H9 (cell line): ENCODE data around the gene CDC26. TPM values are rescaled to one million over a fixed set of nuclear protein-coding genes. Genes with fewer than 3 reads are reported as not detected.

Experiments used
- DNase-seq: peaks from one replicate; pipeline ENCODE4 v3.0.0-alpha.2; 2017
- H2AFZ ChIP-seq: one replicate; pipeline ENCODE4 v1.6.1; 2013; ENCODE audit warnings: mild to moderate bottlenecking, low read length, control low read depth, moderate library complexity
- H2AK5ac ChIP-seq: 2 replicates; pipeline ENCODE4 v1.6.1; 2013; ENCODE audit warnings: low read length, control low read depth, mixed read lengths; ENCODE audit not compliant: insufficient read length
- H2BK120ac ChIP-seq: one replicate; pipeline ENCODE4 v1.6.1; 2013; ENCODE audit warnings: low read depth, mild to moderate bottlenecking, low read length, control low read depth, inconsistent platforms; ENCODE audit not compliant: poor library complexity, severe bottlenecking
- H2BK12ac ChIP-seq: 2 replicates; pipeline ENCODE4 v1.6.1; 2013; ENCODE audit warnings: low read length, control low read depth, mixed read lengths, low read depth; ENCODE audit not compliant: insufficient read length
- H2BK15ac ChIP-seq: 2 replicates; pipeline ENCODE4 v1.6.1; 2013; ENCODE audit warnings: low read depth, low read length, control low read depth
- H2BK20ac ChIP-seq: one replicate; pipeline ENCODE4 v1.6.1; 2013; ENCODE audit warnings: low read depth, mild to moderate bottlenecking, low read length, control low read depth, inconsistent platforms; ENCODE audit not compliant: poor library complexity, severe bottlenecking
- H2BK5ac ChIP-seq: 2 replicates; pipeline ENCODE4 v1.6.1; 2013; ENCODE audit warnings: low read length, control low read depth, mixed read lengths; ENCODE audit not compliant: insufficient read length
- H3K14ac ChIP-seq: 2 replicates; pipeline ENCODE4 v1.6.1; 2013; ENCODE audit warnings: low read length, control low read depth; ENCODE audit not compliant: insufficient read depth
- H3K18ac ChIP-seq: 2 replicates; pipeline ENCODE4 v1.6.1; 2013; ENCODE audit warnings: low read depth, mild to moderate bottlenecking, mixed read lengths, low read length, control low read depth; ENCODE audit not compliant: insufficient read length
- H3K23ac ChIP-seq: 2 replicates; pipeline ENCODE4 v1.6.1; 2013; ENCODE audit warnings: low read length, control low read depth, mixed read lengths, low read depth; ENCODE audit not compliant: insufficient read length
- H3K23me2 ChIP-seq: 2 replicates; pipeline ENCODE4 v1.6.1; 2013; ENCODE audit warnings: low read depth, mild to moderate bottlenecking, mixed read lengths, low read length, control low read depth; ENCODE audit not compliant: insufficient read length, poor library complexity, severe bottlenecking
- H3K27ac ChIP-seq: 2 replicates; pipeline ENCODE4 v1.5.1; 2013; ENCODE audit warnings: low read length, control low read depth, mixed read lengths, low read depth; ENCODE audit not compliant: insufficient read length
- H3K27me3 ChIP-seq: 2 replicates; pipeline ENCODE4 v1.6.1; 2013; ENCODE audit warnings: low read length, control low read depth, inconsistent platforms; ENCODE audit not compliant: insufficient read depth
- H3K4ac ChIP-seq: 2 replicates; pipeline ENCODE4 v1.6.1; 2013; ENCODE audit warnings: low read depth, mild to moderate bottlenecking, control low read depth, inconsistent platforms, low read length, moderate library complexity
- H3K4me1 ChIP-seq: 2 replicates; pipeline ENCODE4 v1.6.1; 2013; ENCODE audit warnings: low read length, control low read depth, inconsistent platforms; ENCODE audit not compliant: insufficient read depth
- H3K4me2 ChIP-seq: 2 replicates; pipeline ENCODE4 v1.6.1; 2013; ENCODE audit warnings: low read length, control low read depth, mixed read lengths; ENCODE audit not compliant: insufficient read length, insufficient read depth
- H3K56ac ChIP-seq: 2 replicates; pipeline ENCODE4 v1.6.1; 2013; ENCODE audit warnings: low read depth, mild to moderate bottlenecking, mixed read lengths, low read length, control low read depth; ENCODE audit not compliant: insufficient read length
- H3K79me1 ChIP-seq: 2 replicates; pipeline ENCODE4 v1.6.1; 2013; ENCODE audit warnings: low read depth, mild to moderate bottlenecking, moderate library complexity, low read length, control low read depth, inconsistent platforms; ENCODE audit not compliant: insufficient read depth, poor library complexity, severe bottlenecking
- H3K79me2 ChIP-seq: 2 replicates; pipeline ENCODE4 v1.6.1; 2013; ENCODE audit warnings: low read length, control low read depth, inconsistent platforms; ENCODE audit not compliant: insufficient read depth
- H3K9ac ChIP-seq: 2 replicates; pipeline ENCODE4 v1.6.1; 2013; ENCODE audit warnings: low read length, control low read depth, mixed read lengths; ENCODE audit not compliant: insufficient read length; ENCODE audit errors: extremely low read depth
- H3K9me3 ChIP-seq: one replicate; pipeline ENCODE4 v1.6.1; 2013; ENCODE audit warnings: low read depth, low read length, inconsistent platforms; ENCODE audit not compliant: control insufficient read depth
- H3T11ph ChIP-seq: one replicate; pipeline ENCODE4 v1.6.1; 2013; ENCODE audit warnings: mild to moderate bottlenecking, low read length, control low read depth, inconsistent platforms
- H4K20me1 ChIP-seq: one replicate; pipeline ENCODE4 v1.6.1; 2013; ENCODE audit not compliant: control insufficient read depth, insufficient read length, insufficient read depth
- H4K5ac ChIP-seq: 2 replicates; pipeline ENCODE4 v1.6.1; 2013; ENCODE audit warnings: low read depth, mild to moderate bottlenecking, mixed read lengths, low read length, control low read depth; ENCODE audit not compliant: insufficient read length
- H4K8ac ChIP-seq: replicated peaks from 2 replicates; pipeline ENCODE4 v1.6.1; 2013; ENCODE audit warnings: low read length, control low read depth, mixed read lengths, low read depth; ENCODE audit not compliant: insufficient read length
- H4K91ac ChIP-seq: 2 replicates; pipeline ENCODE4 v1.6.1; 2013; ENCODE audit warnings: low read depth, mild to moderate bottlenecking, moderate library complexity, mixed read lengths, low read length, control low read depth; ENCODE audit not compliant: insufficient read length
- H3K27ac Mint-ChIP-seq, 3 experiments: 2 replicates in 2 of 3; 3 replicates in 1 of 3; pipeline ENCODE4 v1.8.0; 2020 to 2021; ENCODE audit warnings: mixed read lengths in 3 of 3, mild to moderate bottlenecking in 1 of 3, moderate library complexity in 1 of 3
- H3K27me3 Mint-ChIP-seq: 2 replicates; pipeline ENCODE4 v1.8.0; 2021; ENCODE audit warnings: low read depth, mild to moderate bottlenecking, moderate library complexity, mixed read lengths
- H3K36me3 Mint-ChIP-seq, 3 experiments: 2 replicates in 2 of 3; 3 replicates in 1 of 3; pipeline ENCODE4 v1.8.0; 2020 to 2021; ENCODE audit warnings: low read depth in 3 of 3, mixed read lengths in 3 of 3; ENCODE audit not compliant: insufficient read depth in 1 of 3
- H3K4me1 Mint-ChIP-seq, 2 experiments: 2 replicates each; pipeline ENCODE4 v1.8.0; 2020; ENCODE audit warnings: mixed read lengths in 2 of 2
- H3K4me3 Mint-ChIP-seq, 2 experiments: 2 replicates in 1 of 2; 3 replicates in 1 of 2; pipeline ENCODE4 v1.8.0; 2020 to 2021; ENCODE audit warnings: mild to moderate bottlenecking in 2 of 2, mixed read lengths in 2 of 2, moderate library complexity in 1 of 2
- H3K9me3 Mint-ChIP-seq, 2 experiments: 2 replicates in 1 of 2; 3 replicates in 1 of 2; pipeline ENCODE4 v1.8.0; 2020; ENCODE audit warnings: mild to moderate bottlenecking in 2 of 2, mixed read lengths in 2 of 2, moderate library complexity in 1 of 2
- CTCF ChIP-seq: fragments of 200-600 bp; sonication (generic); conservative IDR thresholded peaks from 3 replicates; pipeline ENCODE4 v1.8.0; 2021; ENCODE audit warnings: antibody characterized with exemption, mild to moderate bottlenecking
- WGBS: extraction: QIAGEN DNeasy Blood & Tissue Kit; methylation state at CpG from one replicate; pipeline ENCODE4 v1.1.7; 2013; ENCODE audit warnings: missing lambda C conversion rate, low lambda C conversion rate, mixed read lengths; ENCODE audit not compliant: insufficient read length; ENCODE audit errors: extremely low coverage; 5-methylcytosine and 5-hydroxymethylcytosine counted together
- total RNA-seq: library from RNA; stranded (reverse); gene quantifications from 2 replicates; pipeline ENCODE4 v1.2.1, GENCODE V29; 2021

Gene CDC26
- total RNA-seq, 1 experiment from 2014 or later, result 38.6 TPM

DNA sequence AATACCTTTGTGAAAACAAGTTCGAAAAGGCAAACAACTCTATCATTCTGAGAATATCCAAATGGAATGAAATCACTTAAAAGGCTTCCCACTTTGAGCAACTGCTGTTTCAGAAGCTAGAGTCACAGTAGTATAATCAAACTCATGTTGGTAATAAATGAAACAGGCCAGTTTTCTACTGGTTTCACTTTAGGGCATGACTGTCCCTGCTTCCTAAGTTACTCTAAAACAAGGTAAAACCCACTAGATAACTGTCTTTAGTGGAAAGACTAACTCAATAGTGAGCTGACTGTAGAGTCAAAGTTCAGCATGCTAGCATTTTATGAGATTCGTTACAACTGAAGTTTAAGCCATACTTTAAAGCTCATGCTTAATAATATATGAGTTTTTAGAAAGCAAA, 6.0 kb downstream of the CDC26 start:
- no peak for TF ChIP-seq CTCF
- no CpG with 5 or more reads among the region's 2 CpGs for WGBS
- no peaks in the 10 kb centered on the region for H4K20me1 ChIP-seq

More for the DNA sequence above, 6.0 kb downstream of the CDC26 start:
- peaks cover 4 to 5% of the 10 kb centered on the region in 2 experiments for H3K4me1 Mint-ChIP-seq
- H3K23ac ChIP-seq, result no peak overlapping the region
- no peak for DNase-seq
- no peaks in the 10 kb centered on the region for H3K27me3 Mint-ChIP-seq
- H2BK5ac ChIP-seq, result no peak overlapping the region
- no peaks in the 10 kb centered on the region for H3K4me1 ChIP-seq
- no peak overlapping the region for H3K14ac ChIP-seq
- no peak overlapping the region for H2BK15ac ChIP-seq
- no peak overlapping the region for H3K4ac ChIP-seq
- H3K27ac ChIP-seq, result no peak overlapping the region
- no peak overlapping the region for H3K4me2 ChIP-seq
- no peak overlapping the region for H2AFZ ChIP-seq
- H3K9me3 Mint-ChIP-seq, result no peaks in the 10 kb centered on the region
- no peak overlapping the region for H3K56ac ChIP-seq
- peaks cover 10 to 48% (median 37%) of the 10 kb centered on the region in 3 experiments; a peak in 5 of 7 replicates for H3K36me3 Mint-ChIP-seq
- H3T11ph ChIP-seq, result no peak overlapping the region
- H4K91ac ChIP-seq, result no peak overlapping the region
- H2BK20ac ChIP-seq, result no peak overlapping the region
- no peak overlapping the region for H3K27ac Mint-ChIP-seq
- no peak overlapping the region for H4K5ac ChIP-seq
- H3K23me2 ChIP-seq, result no peaks in the 10 kb centered on the region
- H2BK12ac ChIP-seq, result no peak overlapping the region
- H2BK120ac ChIP-seq, result no peak overlapping the region
- no peaks in the 10 kb centered on the region for H3K27me3 ChIP-seq
- H4K8ac ChIP-seq, result no peak overlapping the region
- H2AK5ac ChIP-seq, result no peak overlapping the region
- H3K9ac ChIP-seq, result no peak overlapping the region
- no peaks in the 10 kb centered on the region for H3K79me1 ChIP-seq
- H3K4me3 Mint-ChIP-seq, result no peak overlapping the region
- no peak overlapping the region for H3K18ac ChIP-seq
- H3K79me2 ChIP-seq, result no peaks in the 10 kb centered on the region
- no peaks in the 10 kb centered on the region for H3K9me3 ChIP-seq
